Non-pigmented ciliary epithelial cell (primary cell): ENCODE data around the gene NLE1.
"Not testable (repeated sequence)": the region's sequence is repeated elsewhere in the genome, so short reads cannot be mapped to it uniquely, and the experiment has no call there.

Source experiments
- DNase-seq: peaks from one replicate; pipeline ENCODE4 v3.0.0-alpha.2; 2010; ENCODE audit warnings: low read depth

NLE1 gene

GRCh38 chr17:35129154-35129972 lies 12.7 kb downstream of the NLE1 start:
- no peak for DNase-seq

- no peak for DNase-seq
These were observed 14.2 kb downstream of the NLE1 start for GRCh38 chr17:35127751-35128514.

GRCh38 chr17:35121315-35121714 lies 20.8 kb downstream of the NLE1 start, which contains the start of gene FNDC8:
TSS of gene FNDC8 (plus strand) at chr17:35121615. CDS start at chr17:35121694, 79 bp downstream.
- no peak for DNase-seq

- DNase-seq, result no peak
These were observed 22.5 kb downstream of the NLE1 start, which contains the start of gene RAD51D for GRCh38 chr17:35119370-35120165. TSS of gene RAD51D (minus strand) at chr17:35119860. CDS start at chr17:35119613, 247 bp downstream.

GRCh38 chr17:35117984-35118383 lies 24.1 kb downstream of the NLE1 start:
- DNase-seq, result no peak

GRCh38 chr17:35116845-35117244 lies 25.3 kb downstream of the NLE1 start:
- DNase-seq, result no peak

GRCh38 chr17:35110791-35111190 lies 31.3 kb downstream of the NLE1 start:
- DNase-seq, result not testable (repeated sequence)

- no peak for DNase-seq
These were observed 37.2 kb downstream of the NLE1 start for GRCh38 chr17:35104844-35105450.

- DNase-seq, result no peak
These were observed 38.8 kb downstream of the NLE1 start for GRCh38 chr17:35103271-35103670.

- no peak for DNase-seq
These were observed 40.4 kb downstream of the NLE1 start for GRCh38 chr17:35101725-35102124.

- no peak for DNase-seq
These were observed 41.1 kb downstream of the NLE1 start for GRCh38 chr17:35101036-35101435.

- DNase-seq, result no peak
These were observed 42.2 kb downstream of the NLE1 start for GRCh38 chr17:35099908-35100307.

GRCh38 chr17:35097776-35098175 lies 44.3 kb downstream of the NLE1 start:
- no peak for DNase-seq

- no peak for DNase-seq
These were observed 46.4 kb downstream of the NLE1 start for GRCh38 chr17:35095741-35096140.

- DNase-seq, result peak; percentile 72
These were observed 47.2 kb downstream of the NLE1 start for GRCh38 chr17:35094902-35095301.

GRCh38 chr17:35090707-35091106 lies 51.4 kb downstream of the NLE1 start:
- DNase-seq, result not testable (repeated sequence)

- DNase-seq, result no peak
These were observed 52.4 kb downstream of the NLE1 start for GRCh38 chr17:35089586-35090296.

GRCh38 chr17:35088881-35089585 lies 53.1 kb downstream of the NLE1 start:
- DNase-seq, result no peak

GRCh38 chr17:35088356-35088880 lies 53.7 kb downstream of the NLE1 start:
- DNase-seq, result no peak

GRCh38 chr17:35087731-35088355 lies 54.3 kb downstream of the NLE1 start:
- DNase-seq, result no peak
